Bone marrow (tissue), 2 donors: ENCODE data around the gene PPFIBP1.
"Not testable (repeated sequence)": the region's sequence is repeated elsewhere in the genome, so short reads cannot be mapped to it uniquely, and the experiment has no call there.

ENCODE experiments used
- DNase-seq, 2 donors: peaks; one replicate each; lab custom pipeline; 2025; lab: John Stamatoyannopoulos, UW

Gene PPFIBP1

DNA sequence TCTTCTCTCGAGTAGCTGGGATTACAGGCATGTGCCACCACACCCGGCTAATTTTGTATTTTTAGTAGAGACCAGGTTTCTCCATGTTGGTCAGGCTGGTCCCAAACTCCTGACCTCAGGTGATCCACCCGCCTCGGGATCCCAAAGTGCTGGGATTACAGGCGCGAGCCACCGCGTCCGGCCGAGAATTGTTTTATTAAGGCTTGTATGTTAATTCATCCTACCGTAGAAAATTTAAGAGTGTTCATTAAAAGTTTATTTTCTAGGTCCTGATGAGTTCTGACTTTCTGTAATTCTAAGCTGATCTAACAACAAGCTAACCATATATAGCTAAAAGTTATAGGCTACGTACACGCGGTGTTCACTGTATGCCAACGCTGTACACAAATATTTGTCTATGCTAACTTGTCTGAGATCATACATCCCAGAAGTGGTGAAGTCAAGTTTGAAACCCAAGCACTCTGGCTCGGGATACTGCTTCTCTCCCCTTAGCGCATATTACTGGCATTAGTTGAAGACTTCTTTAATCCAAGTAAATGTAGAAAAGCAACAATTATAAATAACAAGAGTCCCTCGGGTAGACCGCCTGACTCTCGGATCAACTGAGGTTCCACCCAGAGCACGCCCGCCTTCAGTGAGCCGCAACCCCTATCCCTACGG, 186.1 kb downstream of the PPFIBP1 start:
- DNase-seq, result no peak

- peak; percentile 81 to 90 for DNase-seq
Observed at GRCh38 chr12:27710592-27711316, 186.7 kb downstream of the PPFIBP1 start, which contains the start of gene MRPS35. TSS of gene MRPS35 (plus strand) at chr12:27710832. CDS start at chr12:27710844, 12 bp downstream.

GRCh38 chr12:27711317-27711682, 187.3 kb downstream of the PPFIBP1 start:
- no peak for DNase-seq

GRCh38 chr12:27711967-27712366, 188.0 kb downstream of the PPFIBP1 start:
- no peak for DNase-seq

DNA sequence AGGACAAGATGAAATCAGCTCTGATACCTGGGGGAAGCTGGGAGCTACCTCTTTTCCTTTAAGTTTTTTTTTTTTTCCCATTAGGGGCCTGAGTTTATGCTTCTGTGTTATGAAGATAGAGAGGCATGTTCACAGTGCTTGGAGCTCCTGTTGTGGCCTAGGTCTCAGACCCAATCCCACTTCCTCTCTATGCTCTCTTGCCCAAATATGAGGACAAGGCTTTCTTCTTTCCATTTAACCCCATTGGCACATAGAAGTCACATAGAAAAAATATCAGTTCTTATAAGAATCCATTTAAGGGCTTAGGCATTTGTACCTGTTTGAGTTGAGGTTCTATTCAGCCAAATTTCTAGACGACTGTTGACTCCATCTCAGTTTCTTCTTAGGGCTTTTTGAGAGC, 199.2 kb downstream of the PPFIBP1 start:
- no peak for DNase-seq

- DNase-seq, result no peak
Observed at GRCh38 chr12:27730097-27730588, 206.1 kb downstream of the PPFIBP1 start.

- DNase-seq, result no peak
Observed at GRCh38 chr12:27732281-27732680, 208.3 kb downstream of the PPFIBP1 start.

DNA sequence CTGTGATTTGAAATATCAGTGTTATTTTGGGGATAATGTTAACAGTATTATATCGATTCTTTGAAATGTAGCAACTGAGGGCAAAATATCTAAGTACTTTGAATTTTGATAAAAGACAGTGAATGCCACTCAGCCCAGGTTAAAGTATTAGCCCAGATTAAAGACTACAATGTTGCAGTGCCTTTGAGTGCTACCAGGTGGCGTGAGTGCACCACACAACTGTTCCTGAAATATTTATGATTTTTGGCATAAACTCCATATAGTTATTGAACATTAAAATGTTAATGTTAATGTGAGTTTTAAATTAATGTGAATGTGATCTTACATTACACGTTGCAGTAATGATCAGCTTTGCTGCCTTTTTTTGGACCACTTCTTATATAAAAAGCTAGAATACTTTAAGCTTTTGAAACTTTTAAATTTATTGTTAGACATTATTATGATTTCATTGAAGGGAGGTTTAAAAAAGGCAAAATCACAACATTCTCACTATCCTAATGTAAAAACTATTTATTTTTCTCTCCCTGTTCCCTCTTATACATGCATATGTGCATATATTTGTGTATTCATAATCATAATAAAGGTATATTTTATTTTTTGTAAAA, 209.1 kb downstream of the PPFIBP1 start:
- DNase-seq, result peak in 1 of 2 donors; percentile 19

GRCh38 chr12:27733791-27734190, 209.8 kb downstream of the PPFIBP1 start:
- DNase-seq, result no peak

- not testable (repeated sequence) for DNase-seq
Observed at GRCh38 chr12:27734321-27734720, 210.3 kb downstream of the PPFIBP1 start.

- DNase-seq, result no peak
Observed at GRCh38 chr12:27743601-27744000, 219.6 kb downstream of the PPFIBP1 start.
